Spleen (tissue), 11 donors: ENCODE measurements around the gene NUP160. TPM values are rescaled to one million over a fixed set of nuclear protein-coding genes. Genes with fewer than 3 reads are reported as not detected.

Experiments
- DNase-seq: peaks from one replicate; pipeline ENCODE4 v3.0.0-alpha.2; 2020
- H3K27ac ChIP-seq, 8 donors: fragments of 200-600 bp; sonication (generic) in 7 of 8; 1 replicate in 4 of 8; 2 replicates in 4 of 8; pipeline versions ENCODE4 v1.5.0 to v1.8.0; 2016 to 2021; ENCODE audit warnings: inconsistent platforms in 4 of 8, mild to moderate bottlenecking in 4 of 8, moderate library complexity in 1 of 8
- H3K27me3 ChIP-seq, 7 donors: fragments of 200-600 bp; sonication (generic) in 6 of 7; replicated peaks in 1 of 7; 1 replicate in 4 of 7; 2 replicates in 3 of 7; pipeline versions ENCODE4 v1.5.0 to v1.8.0; 2016 to 2021; ENCODE audit warnings: inconsistent platforms in 3 of 7, mild to moderate bottlenecking in 1 of 7
- H3K36me3 ChIP-seq, 6 donors: fragments of 200-600 bp; sonication (generic) in 5 of 6; 1 replicate in 4 of 6; 2 replicates in 2 of 6; pipeline versions ENCODE4 v1.5.0 to v1.8.0; 2016 to 2021; ENCODE audit warnings: inconsistent platforms in 2 of 6
- H3K4me1 ChIP-seq, 6 donors: fragments of 200-600 bp; sonication (generic) in 5 of 6; 1 replicate in 3 of 6; 2 replicates in 3 of 6; pipeline versions ENCODE4 v1.5.0 to v1.8.0; 2016 to 2021; ENCODE audit warnings: inconsistent platforms in 3 of 6
- H3K4me3 ChIP-seq, 8 donors: fragments of 200-600 bp; sonication (generic) in 7 of 8; 1 replicate in 4 of 8; 2 replicates in 4 of 8; pipeline versions ENCODE4 v1.5.0 to v1.8.0; 2016 to 2021; ENCODE audit warnings: inconsistent platforms in 4 of 8, mild to moderate bottlenecking in 4 of 8, moderate library complexity in 2 of 8
- H3K9me3 ChIP-seq, 8 donors: fragments of 200-600 bp; sonication (generic) in 7 of 8; 1 replicate in 4 of 8; 2 replicates in 4 of 8; pipeline versions ENCODE4 v1.5.0 to v1.8.0; 2016 to 2021; ENCODE audit warnings: inconsistent platforms in 4 of 8
- POLR2A ChIP-seq, 3 donors: fragments of 450-650 bp; IDR thresholded peaks; one replicate each; pipeline ENCODE4 v1.5.1; 2017; ENCODE audit warnings: antibody characterized with exemption in 3 of 3, mild to moderate bottlenecking in 1 of 3
- POLR2AphosphoS5 ChIP-seq, 3 donors: sonication (generic); formaldehyde crosslinking; IDR thresholded peaks; one replicate each; pipeline ENCODE4 v1.5.1; 2017; ENCODE audit warnings: antibody characterized with exemption in 3 of 3
- WGBS, 5 donors: extraction: QIAGEN DNeasy Blood & Tissue Kit in 3 of 5; methylation state at CpG; one replicate each; pipeline versions ENCODE4 v1.1.5 to v1.1.7; 2013 to 2018; 5-methylcytosine and 5-hydroxymethylcytosine counted together
- intact Hi-C: fragments of 100-400 bp; cut with DNase I; formaldehyde crosslinking; loops from one replicate; pipeline ENCODE4 v1.15.0; 2023; ENCODE audit warnings: low total_unique reads
- polyA plus RNA-seq, 3 donors: library from polyadenylated mRNA; stranded (reverse); fragments of 200-250 nt; gene quantifications; one replicate each; pipeline ENCODE4 v1.2.1, GENCODE V29; 2013
- total RNA-seq, 7 donors: library from RNA; depleted of rRNA in 3 of 7; stranded (reverse); fragments of >200 nt in 3 of 7; fragmentation: NEBNext Ultra II Directional in 4 of 7; extraction: Animal tissue kit (Norgen Biotek cat#: 25700) in 4 of 7; gene quantifications; one replicate each; pipeline versions ENCODE4 v1.1.0 to v1.2.1, GENCODE V29; 2016 to 2021
- TF ChIP-seq, protein P1 (sequence below), 11 experiments: fragments of 200-600 bp in 7 of 11; fragments of 450-650 bp in 4 of 11; sonication (generic) in 4 of 11; IDR thresholded peaks in 8 of 11; conservative IDR thresholded peaks in 3 of 11; 1 replicate in 7 of 11; 2 replicates in 4 of 11; pipeline versions ENCODE4 v1.4.0 to v1.8.0; 2016 to 2021; ENCODE audit warnings: antibody characterized with exemption in 11 of 11, inconsistent platforms in 4 of 11, mild to moderate bottlenecking in 1 of 11
- donor health status: healthy with polysubstance abuse.
- donor health status: DM: no; HTN: no; CAD: no; lungs with moderate emphysema.
- donor health status: DM: no; HTN: no; CAD: no.
- donor health status: Bipolar disorder and iron deficiency.
- donor health status: healthy.
- donor health status: DM: no; HTN: no; CAD: no.
- donor health status: DM: yes; HTN: yes; CAD: no.

NUP160 gene
- total and polyA plus RNA-seq, 10 donors = 16.0 to 54.8 (median 41.2) TPM

DNA sequence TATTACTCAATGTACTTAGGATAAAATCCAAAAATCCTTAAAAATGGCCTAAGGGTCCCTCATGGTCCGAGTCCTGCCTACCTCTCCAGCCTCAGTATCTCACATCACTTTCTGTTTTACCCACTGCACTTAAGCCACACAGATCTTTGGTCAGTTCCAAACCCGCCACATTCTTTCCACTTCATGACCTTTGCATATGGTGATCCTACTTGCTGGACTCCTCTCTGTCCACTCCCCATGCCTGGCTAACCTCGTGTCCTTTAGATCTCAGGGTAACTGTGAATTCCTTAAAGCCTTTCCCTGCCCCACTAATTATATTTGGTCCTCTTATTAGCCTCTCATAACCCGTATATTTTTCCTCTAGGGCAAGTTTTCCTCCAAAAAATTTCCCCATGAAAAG lies 1.2 kb downstream of the NUP160 start:
- H3K36me3 ChIP-seq = peaks cover 0 to 48% (median 33%) of the 10 kb centered on the region in 6 donors
- peak overlapping the region in 2 of 8 donors; percentile 92 to 95 for H3K27ac ChIP-seq
- TF ChIP-seq POLR2A (IDR thresholded peaks at IDR 0.05) (no peak), POLR2AphosphoS5 (IDR thresholded peaks at IDR 0.05) (no peak)
- TF ChIP-seq, protein P1, sequence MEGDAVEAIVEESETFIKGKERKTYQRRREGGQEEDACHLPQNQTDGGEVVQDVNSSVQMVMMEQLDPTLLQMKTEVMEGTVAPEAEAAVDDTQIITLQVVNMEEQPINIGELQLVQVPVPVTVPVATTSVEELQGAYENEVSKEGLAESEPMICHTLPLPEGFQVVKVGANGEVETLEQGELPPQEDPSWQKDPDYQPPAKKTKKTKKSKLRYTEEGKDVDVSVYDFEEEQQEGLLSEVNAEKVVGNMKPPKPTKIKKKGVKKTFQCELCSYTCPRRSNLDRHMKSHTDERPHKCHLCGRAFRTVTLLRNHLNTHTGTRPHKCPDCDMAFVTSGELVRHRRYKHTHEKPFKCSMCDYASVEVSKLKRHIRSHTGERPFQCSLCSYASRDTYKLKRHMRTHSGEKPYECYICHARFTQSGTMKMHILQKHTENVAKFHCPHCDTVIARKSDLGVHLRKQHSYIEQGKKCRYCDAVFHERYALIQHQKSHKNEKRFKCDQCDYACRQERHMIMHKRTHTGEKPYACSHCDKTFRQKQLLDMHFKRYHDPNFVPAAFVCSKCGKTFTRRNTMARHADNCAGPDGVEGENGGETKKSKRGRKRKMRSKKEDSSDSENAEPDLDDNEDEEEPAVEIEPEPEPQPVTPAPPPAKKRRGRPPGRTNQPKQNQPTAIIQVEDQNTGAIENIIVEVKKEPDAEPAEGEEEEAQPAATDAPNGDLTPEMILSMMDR (IDR thresholded peaks at IDR 0.05 in 8 of 11, conservative IDR thresholded peaks at IDR 0.05 in 3 of 11) = no peak
- 69 to 85% (median 77%) methylated on average over 4 of the region's 4 CpGs for WGBS, 5 donors
- intact Hi-C loops = no loop called here
- no peaks in the 10 kb centered on the region for H3K9me3 ChIP-seq
- H3K27me3 ChIP-seq = no peaks in the 10 kb centered on the region
- no peak for DNase-seq
- peaks cover 20 to 93% (median 79%) of the 10 kb centered on the region in 6 donors for H3K4me1 ChIP-seq
- peak overlapping the region in 7 of 8 donors; percentile 63 to 96 (median 93) for H3K4me3 ChIP-seq

GRCh38 chr11:47843361-47844055 lies 4.6 kb downstream of the NUP160 start:
- 58 to 87% (median 68%) methylated on average over 7 of the region's 7 CpGs for WGBS, 5 donors
- Histone ChIP-seq H3K4me3 (no peak overlapping the region), H3K4me1 (peaks cover 12 to 75% (median 50%) of the 10 kb centered on the region in 6 donors), H3K27ac (peak overlapping the region in 1 of 8 donors; percentile 19), H3K36me3 (peaks cover 0 to 83% (median 64%) of the 10 kb centered on the region in 6 donors), H3K27me3 (no peaks in the 10 kb centered on the region), H3K9me3 (no peaks in the 10 kb centered on the region)
- DNase-seq = no peak
- TF ChIP-seq, protein P1 (IDR thresholded peaks at IDR 0.05 in 8 of 11, conservative IDR thresholded peaks at IDR 0.05 in 3 of 11) = no peak
- no peak for TF ChIP-seq POLR2A (IDR thresholded peaks at IDR 0.05)
- no peak for TF ChIP-seq POLR2AphosphoS5 (IDR thresholded peaks at IDR 0.05)
- intact Hi-C loops = no loop called here

DNA sequence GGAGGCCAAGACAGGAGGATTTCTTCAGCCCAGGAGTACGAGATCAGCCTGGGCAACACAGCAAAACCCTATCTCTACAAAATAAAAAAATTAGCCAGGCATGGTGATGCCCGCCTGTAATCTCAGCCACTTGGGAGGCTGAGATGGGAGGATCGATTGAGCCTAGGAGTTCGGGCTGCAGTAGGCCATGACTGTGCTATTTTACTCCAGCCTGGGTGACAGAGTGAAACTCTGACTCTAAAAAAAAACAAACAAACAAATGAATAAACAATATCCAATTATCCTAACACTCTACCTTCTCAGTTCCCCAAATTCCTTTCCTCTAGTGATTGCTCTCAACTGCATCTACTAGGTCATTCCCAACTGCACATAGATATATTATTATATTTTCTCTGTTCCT lies 5.4 kb downstream of the NUP160 start:
- intact Hi-C loops = no loop called here

DNA sequence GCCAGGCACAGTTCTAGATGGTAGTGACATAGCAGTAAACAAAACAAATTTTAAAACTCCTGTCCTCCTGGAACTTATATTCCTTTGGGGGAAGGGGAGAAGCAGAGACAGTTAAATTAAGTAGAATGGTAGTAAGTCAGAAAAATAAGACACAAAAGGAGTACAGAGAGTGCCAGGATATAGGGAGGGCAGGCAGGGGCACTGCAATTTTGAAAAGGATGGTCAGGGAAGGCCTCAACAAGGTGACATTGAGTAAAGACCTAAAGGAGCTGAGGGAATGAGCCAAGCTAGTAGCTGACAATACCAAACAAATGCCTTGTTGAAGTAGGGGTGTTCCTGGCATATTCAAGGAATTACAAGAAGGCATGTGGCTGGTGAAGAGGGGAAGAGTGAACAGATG lies 10.2 kb downstream of the NUP160 start:
- H3K27ac ChIP-seq = no peak overlapping the region
- intact Hi-C loops = no loop called here
- TF ChIP-seq POLR2AphosphoS5 (IDR thresholded peaks at IDR 0.05) (no peak), POLR2A (IDR thresholded peaks at IDR 0.05) (no peak)
- TF ChIP-seq, protein P1 (IDR thresholded peaks at IDR 0.05 in 8 of 11, conservative IDR thresholded peaks at IDR 0.05 in 3 of 11) = no peak
- no peak for DNase-seq
- no peaks in the 10 kb centered on the region for H3K27me3 ChIP-seq
- H3K4me3 ChIP-seq = no peak overlapping the region
- H3K4me1 ChIP-seq = peaks cover 0 to 25% (median 5%) of the 10 kb centered on the region in 6 donors
- peaks cover 3 to 100% (median 93%) of the 10 kb centered on the region in 6 donors for H3K36me3 ChIP-seq
- no peaks in the 10 kb centered on the region for H3K9me3 ChIP-seq

More for the DNA sequence above, 5.4 kb downstream of the NUP160 start:
- no peaks in the 10 kb centered on the region for H3K9me3 ChIP-seq
- peaks cover 12 to 73% (median 50%) of the 10 kb centered on the region in 6 donors for H3K4me1 ChIP-seq
- no peak for TF ChIP-seq POLR2A (IDR thresholded peaks at IDR 0.05)
- TF ChIP-seq POLR2AphosphoS5 (IDR thresholded peaks at IDR 0.05) = no peak
- TF ChIP-seq, protein P1 (IDR thresholded peaks at IDR 0.05 in 8 of 11, conservative IDR thresholded peaks at IDR 0.05 in 3 of 11) = no peak
- peaks cover 0 to 91% (median 71%) of the 10 kb centered on the region in 6 donors for H3K36me3 ChIP-seq
- no peaks in the 10 kb centered on the region for H3K27me3 ChIP-seq
- H3K4me3 ChIP-seq = no peak overlapping the region
- peak overlapping the region in 1 of 8 donors; percentile 4 for H3K27ac ChIP-seq
- no peak for DNase-seq
- WGBS, 5 donors = 93 to 98% (median 95%) methylated on average over 4 of the region's 4 CpGs
